H1 (cell line): ENCODE data around the gene RFX5. TPM values are rescaled to one million over a fixed set of nuclear protein-coding genes. Genes with fewer than 3 reads are reported as not detected.

ENCODE experiments used
- EGR1 ChIP-seq: IDR thresholded peaks from 2 replicates; pipeline ENCODE4 v1.6.1; 2011; ENCODE audit warnings: low read depth, low read length, borderline replicate concordance
- GABPA ChIP-seq: IDR thresholded peaks from 2 replicates; pipeline ENCODE4 v1.6.1; 2011; ENCODE audit warnings: mild to moderate bottlenecking, low read length, moderate library complexity, borderline replicate concordance; ENCODE audit not compliant: insufficient read depth
- JUN ChIP-seq: IDR thresholded peaks from 2 replicates; pipeline ENCODE4 v1.6.1; 2011; ENCODE audit warnings: low read depth, mild to moderate bottlenecking, improper control_type of control experiment, low read length
- POLR2A ChIP-seq, 2 experiments: IDR thresholded peaks; 1 replicate in 1 of 2; 2 replicates in 1 of 2; pipeline ENCODE4 v1.6.1; 2011; ENCODE audit warnings: low read depth in 2 of 2, low read length in 2 of 2, mild to moderate bottlenecking in 2 of 2; ENCODE audit errors: control extremely low read depth in 1 of 2
- SIX5 ChIP-seq: IDR thresholded peaks from 2 replicates; pipeline ENCODE4 v1.6.1; 2011; ENCODE audit warnings: mild to moderate bottlenecking, low read depth, low read length
- TEAD4 ChIP-seq: IDR thresholded peaks from 2 replicates; pipeline ENCODE4 v1.6.1; 2012; ENCODE audit warnings: low read depth, low read length, inconsistent platforms, mixed read lengths
- polyA plus RNA-seq, 7 experiments: library from polyadenylated mRNA; depleted of rRNA in 3 of 7; stranded (reverse) in 5 of 7; unstranded in 2 of 7; fragments of >200 nt in 5 of 7; fragments of 200-250 nt in 2 of 7; gene quantifications; 1 replicate in 5 of 7; 2 replicates in 1 of 7; 4 replicates in 1 of 7; pipeline versions ENCODE4 v1.2.1 to v1.2.3, GENCODE V29; 2011 to 2013; ENCODE audit warnings: missing spikeins in 2 of 7, mixed read lengths in 2 of 7
- total RNA-seq: library from RNA; stranded (reverse); fragmentation: NEBNext Ultra II Directional; extraction: Animal tissue kit (Norgen Biotek cat#: 25700); gene quantifications from 2 replicates; pipeline ENCODE4 v1.2.1, GENCODE V29; 2021

Gene RFX5
- total and polyA plus RNA-seq, 2 of the 8 experiments (the other 6 are each of a cell fraction or from before 2014, with no cell fraction given) = 27.8 to 59.7 TPM

GRCh38 chr1:151334822-151335221 is 12.2 kb downstream of the RFX5 start (continued):
- TF ChIP-seq TEAD4 (no peak), GABPA (no peak), POLR2A (IDR thresholded peaks at IDR 0.05; ENCODE audit: control extremely low read depth in 1 of 2, low read depth in 2 of 2, low read length in 2 of 2) (no peak), JUN (no peak), EGR1 (no peak), SIX5 (no peak)
